OCI-LY7 (cell line): ENCODE measurements around the gene GALNT2. TPM values are rescaled to one million over a fixed set of nuclear protein-coding genes. Genes with fewer than 3 reads are reported as not detected.

ENCODE experiments used
- BruUV-seq: library from RNA; stranded (reverse); fragments of 400-500 nt; replicated peaks from 2 replicates; lab custom pipeline; 2021; lab: Mats Ljungman, UMichigan
- CTCF ChIA-PET: fragments of 300-600 bp; sonication (Branson Sonifier 250); formaldehyde crosslinking; loops from one replicate; lab custom pipeline; 2022; ENCODE audit warnings: antibody characterized with exemption; ENCODE audit not compliant: unreplicated experiment; lab: Charles Lee
- POLR2A ChIA-PET: fragments of 300-600 bp; sonication (Branson Sonifier 250); formaldehyde crosslinking; loops from one replicate; lab custom pipeline; 2022; ENCODE audit warnings: antibody characterized with exemption; lab: Charles Lee
- DNase-seq: peaks from one replicate; pipeline ENCODE4 v3.0.0-alpha.2; 2015; ENCODE audit warnings: low spot score
- H2AFZ ChIP-seq: fragments of 200-600 bp; sonication (generic), shearing (Covaris generic); 2 replicates; pipeline ENCODE4 v1.6.1; 2014; ENCODE audit warnings: mild to moderate bottlenecking, antibody characterized with exemption, low read length, moderate library complexity
- H3K27ac ChIP-seq: fragments of 200-600 bp; sonication (generic); 2 replicates; pipeline ENCODE4 v1.5.1; 2014; ENCODE audit warnings: mixed run types, low read depth, mild to moderate bottlenecking, moderate library complexity, low read length, inconsistent platforms; ENCODE audit not compliant: poor library complexity, severe bottlenecking
- H3K36me3 ChIP-seq: fragments of 200-600 bp; sonication (generic); 2 replicates; pipeline ENCODE4 v1.6.1; 2014; ENCODE audit warnings: mild to moderate bottlenecking, antibody characterized with exemption, low read length, moderate library complexity, mixed read lengths; ENCODE audit not compliant: insufficient read depth
- H3K4me1 ChIP-seq: fragments of 200-600 bp; sonication (generic); 2 replicates; pipeline ENCODE4 v1.5.1; 2014; ENCODE audit warnings: mild to moderate bottlenecking, low read length; ENCODE audit not compliant: insufficient read depth, poor library complexity, severe bottlenecking
- H3K4me2 ChIP-seq: fragments of 200-600 bp; sonication (generic); 2 replicates; pipeline ENCODE4 v1.6.1; 2014; ENCODE audit warnings: mild to moderate bottlenecking, low read length
- H3K4me3 ChIP-seq: fragments of 200-600 bp; sonication (generic); 2 replicates; pipeline ENCODE4 v1.5.1; 2014; ENCODE audit warnings: mild to moderate bottlenecking, low read depth, low read length; ENCODE audit not compliant: poor library complexity, severe bottlenecking
- H3K79me2 ChIP-seq: fragments of 200-600 bp; sonication (generic); 2 replicates; pipeline ENCODE4 v1.6.1; 2016; ENCODE audit warnings: low read depth, mild to moderate bottlenecking, low read length, moderate library complexity, mixed read lengths; ENCODE audit not compliant: insufficient read depth
- H3K9me2 ChIP-seq: fragments of 200-600 bp; sonication (generic); 2 replicates; pipeline ENCODE4 v1.6.1; 2016; ENCODE audit warnings: mild to moderate bottlenecking, low read length, mixed read lengths; ENCODE audit not compliant: insufficient read depth
- H3K9me3 ChIP-seq: fragments of 200-600 bp; sonication (generic); 2 replicates; pipeline ENCODE4 v1.6.1; 2014; ENCODE audit warnings: mild to moderate bottlenecking, mixed run types, low read length, mixed read lengths
- H4K20me1 ChIP-seq: fragments of 200-600 bp; sonication (generic); 2 replicates; pipeline ENCODE4 v1.6.1; 2014; ENCODE audit warnings: mild to moderate bottlenecking, antibody characterized with exemption, low read length, moderate library complexity, mixed read lengths; ENCODE audit not compliant: insufficient read depth
- CTCF ChIP-seq: fragments of 200-600 bp; sonication (generic); conservative IDR thresholded peaks from 2 replicates; pipeline ENCODE4 v1.5.1; 2014; ENCODE audit warnings: mild to moderate bottlenecking, antibody characterized with exemption, low read length, moderate library complexity, mixed read lengths
- EZH2phosphoT487 ChIP-seq: fragments of 200-600 bp; sonication (generic); IDR thresholded peaks from 2 replicates; pipeline ENCODE4 v1.6.1; 2018; ENCODE audit warnings: low read depth, borderline replicate concordance, mild to moderate bottlenecking, mixed run types, antibody characterized with exemption, low read length, moderate library complexity, mixed read lengths
- intact Hi-C: fragments of 100-400 bp; cut with micrococcal nuclease; formaldehyde crosslinking; loops from one replicate; pipeline ENCODE4 v1.10.0; 2022; ENCODE audit not compliant: unreplicated experiment
- total RNA-seq, 2 experiments: library from RNA; depleted of rRNA in 1 of 2; stranded (reverse); fragments of >200 nt in 1 of 2; shearing (Covaris generic) in 1 of 2; gene quantifications; 2 replicates each; pipeline ENCODE4 v1.2.3, GENCODE V29; 2014 to 2022

The GALNT2 gene
- total RNA-seq, 2 experiments from 2014 or later = 29.9 to 67.3 TPM

GRCh38 chr1:230138561-230139239 is 71.7 kb downstream of the GALNT2 start:
- no peak overlapping the region for H2AFZ ChIP-seq
- BruUV-seq = no TSS peak
- no peak for DNase-seq
- H3K36me3 ChIP-seq = no peaks in the 10 kb centered on the region
- POLR2A ChIA-PET = interaction anchor here (1.1 to 1.7 kb wide), 3 partner anchors 9 to 10 kb away, joined by 3 to 5 read pairs (median 4); no protein-coding TSS in a partner anchor
- H3K9me2 ChIP-seq = no peaks in the 10 kb centered on the region
- H3K4me1 ChIP-seq = peaks cover 60% of the 10 kb centered on the region
- H4K20me1 ChIP-seq = no peaks in the 10 kb centered on the region
- CTCF ChIA-PET = no interaction called here
- TF ChIP-seq EZH2phosphoT487 = no peak
- TF ChIP-seq CTCF = no peak
- no peaks in the 10 kb centered on the region for H3K9me3 ChIP-seq
- H3K27ac ChIP-seq = no peak overlapping the region
- H3K4me3 ChIP-seq = no peak overlapping the region
- intact Hi-C loops = no loop called here
- H3K4me2 ChIP-seq = no peak overlapping the region
- H3K79me2 ChIP-seq = peaks cover 2% of the 10 kb centered on the region; the same call in 1 of the 2 replicates

- Histone ChIP-seq H3K9me3 (no peaks in the 10 kb centered on the region), H3K4me2 (no peak overlapping the region), H3K27ac (no peak overlapping the region), H3K9me2 (no peaks in the 10 kb centered on the region), H3K4me3 (no peak overlapping the region), H3K79me2 (peaks cover 7% of the 10 kb centered on the region; the same call in 1 of the 2 replicates), H3K4me1 (peaks cover 60% of the 10 kb centered on the region), H4K20me1 (no peaks in the 10 kb centered on the region), H3K36me3 (no peaks in the 10 kb centered on the region), H2AFZ (no peak overlapping the region)
- DNase-seq = no peak
- no TSS peak for BruUV-seq
- CTCF ChIA-PET = interaction anchor here (0.7 kb wide), 1 partner anchor 144 kb away, joined by 3 read pairs; no protein-coding TSS in a partner anchor
- no peak for TF ChIP-seq EZH2phosphoT487
- TF ChIP-seq CTCF = no peak
- intact Hi-C loops = no loop called here
- POLR2A ChIA-PET = interaction anchor here (1.1 to 1.7 kb wide), 3 partner anchors 9 to 10 kb away, joined by 3 to 5 read pairs (median 4); no protein-coding TSS in a partner anchor
These were observed 72.3 kb downstream of the GALNT2 start for GRCh38 chr1:230139315-230139714.

- Histone ChIP-seq H3K36me3 (no peaks in the 10 kb centered on the region), H2AFZ (no peak overlapping the region), H3K9me3 (no peaks in the 10 kb centered on the region), H4K20me1 (no peaks in the 10 kb centered on the region), H3K4me1 (peaks cover 60% of the 10 kb centered on the region), H3K4me2 (no peak overlapping the region), H3K4me3 (no peak overlapping the region), H3K79me2 (peaks cover 10% of the 10 kb centered on the region; the same call in 1 of the 2 replicates), H3K9me2 (no peaks in the 10 kb centered on the region), H3K27ac (no peak overlapping the region)
- intact Hi-C loops = no loop called here
- CTCF ChIA-PET = interaction anchor here (0.7 kb wide), 1 partner anchor 144 kb away, joined by 3 read pairs; no protein-coding TSS in a partner anchor
- BruUV-seq = no TSS peak
- no peak for TF ChIP-seq EZH2phosphoT487
- TF ChIP-seq CTCF = no peak
- POLR2A ChIA-PET = interaction anchor here (1.1 to 1.7 kb wide), 2 partner anchors 9 to 11 kb away, joined by 3 to 5 read pairs; no protein-coding TSS in a partner anchor
- no peak for DNase-seq
These were observed 72.7 kb downstream of the GALNT2 start for GRCh38 chr1:230139741-230140140.
